AG04449 (cell line): Measurements from ENCODE around the gene FGF22.

Experiments used
- CTCF ChIA-PET: fragments of 350-600 bp; formaldehyde crosslinking; extraction: SDS; loops from one replicate; lab custom pipeline; 2021; ENCODE audit warnings: antibody characterized with exemption; lab: Yijun Ruan, JAX
- POLR2A ChIA-PET: fragments of 400-600, 350-600 bp; formaldehyde crosslinking; extraction: SDS; loops from one replicate; lab custom pipeline; 2020; ENCODE audit warnings: antibody characterized with exemption, inconsistent platforms; lab: Yijun Ruan, JAX
- DNase-seq: peaks from one replicate; pipeline ENCODE4 v3.0.0-alpha.2; 2010; ENCODE audit warnings: low read depth, low spot score
- H3K4me3 ChIP-seq: 2 replicates; pipeline ENCODE4 v1.5.1; 2011; ENCODE audit warnings: low read depth, mild to moderate bottlenecking, control low read depth, low read length
- TF ChIP-seq, protein P1 (sequence below): IDR thresholded peaks from one replicate; pipeline ENCODE4 v1.5.1; 2011; ENCODE audit warnings: mild to moderate bottlenecking, moderate library complexity, low read length, control low read depth, inconsistent platforms; ENCODE audit not compliant: insufficient read depth; ENCODE audit errors: missing control alignments

Gene FGF22

DNA sequence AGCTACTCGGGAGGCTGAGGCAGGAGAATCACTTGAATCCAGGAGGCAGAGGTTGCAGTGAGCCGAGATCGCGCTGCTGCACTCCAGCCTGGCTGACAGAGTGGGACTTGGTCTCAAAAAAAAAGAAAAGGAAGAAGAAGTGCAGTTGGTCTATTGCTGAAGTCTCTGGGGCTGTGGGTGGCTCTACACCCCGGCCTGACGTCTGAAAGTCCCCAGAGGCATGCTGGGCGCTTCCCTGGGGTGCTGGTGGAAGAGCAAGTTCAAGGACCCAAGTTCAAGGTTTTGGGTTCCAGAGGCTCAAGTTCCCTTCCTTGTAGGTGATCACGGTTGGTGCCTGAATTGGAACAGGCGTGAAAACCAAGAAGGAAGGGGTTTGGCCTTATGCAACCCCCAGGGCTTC lies 46.2 kb upstream of the FGF22 start:
- POLR2A ChIA-PET = no interaction called here

GRCh38 chr19:594265-594870 lies 45.3 kb upstream of the FGF22 start:
- CTCF ChIA-PET = interaction anchor here (0.7 kb wide), 1 partner anchor 10 kb away, joined by 3 read pairs; no protein-coding TSS in a partner anchor
- POLR2A ChIA-PET = no interaction called here
- no peak overlapping the region for H3K4me3 ChIP-seq
- TF ChIP-seq, protein P1, sequence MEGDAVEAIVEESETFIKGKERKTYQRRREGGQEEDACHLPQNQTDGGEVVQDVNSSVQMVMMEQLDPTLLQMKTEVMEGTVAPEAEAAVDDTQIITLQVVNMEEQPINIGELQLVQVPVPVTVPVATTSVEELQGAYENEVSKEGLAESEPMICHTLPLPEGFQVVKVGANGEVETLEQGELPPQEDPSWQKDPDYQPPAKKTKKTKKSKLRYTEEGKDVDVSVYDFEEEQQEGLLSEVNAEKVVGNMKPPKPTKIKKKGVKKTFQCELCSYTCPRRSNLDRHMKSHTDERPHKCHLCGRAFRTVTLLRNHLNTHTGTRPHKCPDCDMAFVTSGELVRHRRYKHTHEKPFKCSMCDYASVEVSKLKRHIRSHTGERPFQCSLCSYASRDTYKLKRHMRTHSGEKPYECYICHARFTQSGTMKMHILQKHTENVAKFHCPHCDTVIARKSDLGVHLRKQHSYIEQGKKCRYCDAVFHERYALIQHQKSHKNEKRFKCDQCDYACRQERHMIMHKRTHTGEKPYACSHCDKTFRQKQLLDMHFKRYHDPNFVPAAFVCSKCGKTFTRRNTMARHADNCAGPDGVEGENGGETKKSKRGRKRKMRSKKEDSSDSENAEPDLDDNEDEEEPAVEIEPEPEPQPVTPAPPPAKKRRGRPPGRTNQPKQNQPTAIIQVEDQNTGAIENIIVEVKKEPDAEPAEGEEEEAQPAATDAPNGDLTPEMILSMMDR = no peak
- DNase-seq = no peak

More for the DNA sequence above, 46.2 kb upstream of the FGF22 start:
- DNase-seq = no peak
- CTCF ChIA-PET = interaction anchor here (1.5 kb wide), 1 partner anchor 9 kb away, joined by 3 read pairs; no protein-coding TSS in a partner anchor
- TF ChIP-seq, protein P1 = no peak
- H3K4me3 ChIP-seq = no peak overlapping the region

DNA sequence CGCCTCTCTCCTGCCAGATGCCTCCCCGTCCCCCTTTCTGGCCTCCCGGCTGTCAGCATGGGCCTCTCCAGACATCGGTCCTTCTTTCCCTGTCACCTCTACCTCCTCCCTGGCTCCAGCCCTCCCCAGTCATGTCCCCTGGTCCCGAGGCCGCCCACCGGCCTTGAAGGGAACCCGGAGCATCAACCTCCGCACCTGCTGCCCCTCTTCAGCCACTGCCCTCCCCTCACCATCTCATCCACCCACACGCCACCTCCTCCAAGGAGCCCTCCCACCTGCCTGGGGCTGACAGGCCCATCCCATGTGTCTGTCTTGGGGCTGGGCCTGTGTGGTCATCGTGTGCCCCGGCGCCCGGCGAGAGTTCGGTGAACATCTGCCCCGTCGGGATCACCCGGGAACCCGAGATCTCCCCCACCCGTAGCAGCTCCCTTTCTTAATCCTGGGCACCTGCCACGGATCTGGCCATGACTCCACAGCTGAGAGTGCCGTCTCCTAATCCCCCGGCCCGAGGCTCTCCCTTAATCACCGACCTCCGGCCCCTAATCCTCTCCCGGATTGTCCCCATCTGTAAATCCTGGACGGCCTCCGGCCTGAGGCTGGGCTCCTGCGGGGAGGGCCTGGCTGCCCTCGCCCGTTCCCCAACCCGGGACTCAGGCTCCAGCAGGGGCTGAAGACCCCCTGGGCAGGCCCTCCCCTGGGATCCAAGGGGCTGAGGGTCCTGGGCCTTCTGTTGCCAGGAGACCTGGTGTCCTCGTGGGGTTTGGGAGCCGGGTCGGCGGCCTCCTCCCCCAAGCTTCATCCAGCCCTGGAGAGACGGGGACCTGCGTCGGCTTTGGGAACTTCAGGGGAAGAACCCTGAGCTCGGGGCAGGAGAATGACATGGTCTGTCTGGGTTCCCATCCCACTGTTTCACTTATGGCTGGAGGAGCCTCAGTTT lies 44.1 kb upstream of the FGF22 start:
- ChIA-PET POLR2A (no interaction called here), CTCF (no interaction called here)
- DNase-seq = no peak
- no peak overlapping the region for H3K4me3 ChIP-seq
- TF ChIP-seq, protein P1 = no peak

- ChIA-PET POLR2A (no interaction called here), CTCF (no interaction called here)
- TF ChIP-seq, protein P1 = no peak
- no peak for DNase-seq
- no peak overlapping the region for H3K4me3 ChIP-seq
These were observed 43.4 kb upstream of the FGF22 start for GRCh38 chr19:596263-596655.

- DNase-seq = no peak
These were observed 42.0 kb upstream of the FGF22 start for GRCh38 chr19:597406-598315.

More at GRCh38 chr19:597406-598315, 42.0 kb upstream of the FGF22 start:
- ChIA-PET POLR2A (no interaction called here), CTCF (interaction anchor here (1.2 kb wide), 1 partner anchor 11 kb away, joined by 4 read pairs; no protein-coding TSS in a partner anchor)
- TF ChIP-seq, protein P1 = no peak
- H3K4me3 ChIP-seq = no peak overlapping the region
